ENCODE data around the gene LRFN5. TPM values are rescaled to one million over a fixed set of nuclear protein-coding genes. Genes with fewer than 3 reads are reported as not detected.
"Not testable (repeated sequence)": the region's sequence is repeated elsewhere in the genome, so short reads cannot be mapped to it uniquely, and the experiment has no call there.

Gene LRFN5
- total RNA-seq, 4 donors from 2014 or later, result 0.26 to 45.1 (median 4.6) TPM

GRCh38 chr14:41654196-41654595 lies 47.5 kb downstream of the LRFN5 start:
- no peak overlapping the region for H3K4me3 ChIP-seq
- TF ChIP-seq CTCF (IDR thresholded peaks at IDR 0.05) (no peak), POLR2A (IDR thresholded peaks at IDR 0.05) (no peak)
- intact Hi-C loops (cut with DNase I; ENCODE audit: low total_unique reads), result no loop called here
- no peaks in the 10 kb centered on the region for H3K9me3 ChIP-seq
- no peak overlapping the region for H3K27ac ChIP-seq
- no peaks in the 10 kb centered on the region for H3K27me3 ChIP-seq
- no peaks in the 10 kb centered on the region for H3K4me1 ChIP-seq
- DNase-seq, result no peak
- H3K36me3 ChIP-seq, result no peaks in the 10 kb centered on the region

GRCh38 chr14:41662780-41663472 lies 56.2 kb downstream of the LRFN5 start:
- no peak for DNase-seq
- H3K36me3 ChIP-seq, result no peaks in the 10 kb centered on the region
- no peaks in the 10 kb centered on the region for H3K27me3 ChIP-seq
- TF ChIP-seq POLR2A (IDR thresholded peaks at IDR 0.05) (no peak), CTCF (IDR thresholded peaks at IDR 0.05) (no peak)
- no peaks in the 10 kb centered on the region for H3K4me1 ChIP-seq
- no peak overlapping the region for H3K4me3 ChIP-seq
- no peak overlapping the region for H3K27ac ChIP-seq
- intact Hi-C loops (cut with DNase I; ENCODE audit: low total_unique reads), result no loop called here
- no peaks in the 10 kb centered on the region for H3K9me3 ChIP-seq

- no peak overlapping the region for H3K27ac ChIP-seq
- no peaks in the 10 kb centered on the region for H3K36me3 ChIP-seq
- no peaks in the 10 kb centered on the region for H3K27me3 ChIP-seq
- intact Hi-C loops (cut with DNase I; ENCODE audit: low total_unique reads), result no loop called here
- no peak overlapping the region for H3K4me3 ChIP-seq
- no peaks in the 10 kb centered on the region for H3K4me1 ChIP-seq
- DNase-seq, result no peak
- no peak for TF ChIP-seq CTCF (IDR thresholded peaks at IDR 0.05)
- no peak for TF ChIP-seq POLR2A (IDR thresholded peaks at IDR 0.05)
- H3K9me3 ChIP-seq, result no peaks in the 10 kb centered on the region
These were observed 56.8 kb downstream of the LRFN5 start for GRCh38 chr14:41663473-41663850.

- H3K4me1 ChIP-seq, result no peaks in the 10 kb centered on the region
- H3K27me3 ChIP-seq, result no peaks in the 10 kb centered on the region
- no peak overlapping the region for H3K27ac ChIP-seq
- intact Hi-C loops (cut with DNase I; ENCODE audit: low total_unique reads), result no loop called here
- H3K4me3 ChIP-seq, result no peak overlapping the region
- no peaks in the 10 kb centered on the region for H3K36me3 ChIP-seq
- TF ChIP-seq POLR2A (IDR thresholded peaks at IDR 0.05), result no peak
- no peak for TF ChIP-seq CTCF (IDR thresholded peaks at IDR 0.05)
- H3K9me3 ChIP-seq, result no peaks in the 10 kb centered on the region
- DNase-seq, result no peak
These were observed 59.6 kb downstream of the LRFN5 start for GRCh38 chr14:41666301-41666700.

- no peak for DNase-seq
- no peaks in the 10 kb centered on the region for H3K36me3 ChIP-seq
- H3K9me3 ChIP-seq, result no peaks in the 10 kb centered on the region
- intact Hi-C loops (cut with DNase I; ENCODE audit: low total_unique reads), result no loop called here
- H3K4me3 ChIP-seq, result no peak overlapping the region
- H3K4me1 ChIP-seq, result no peaks in the 10 kb centered on the region
- TF ChIP-seq CTCF (IDR thresholded peaks at IDR 0.05) (no peak), POLR2A (IDR thresholded peaks at IDR 0.05) (no peak)
- no peaks in the 10 kb centered on the region for H3K27me3 ChIP-seq
- no peak overlapping the region for H3K27ac ChIP-seq
These were observed 61.7 kb downstream of the LRFN5 start for GRCh38 chr14:41668356-41668755.

- H3K4me1 ChIP-seq; intact Hi-C loops (cut with DNase I; ENCODE audit: low total_unique reads); H3K4me3 ChIP-seq; H3K36me3 ChIP-seq; H3K9me3 ChIP-seq; H3K27ac ChIP-seq; DNase-seq; H3K27me3 ChIP-seq: not testable (repeated sequence)
These were observed 66.9 kb downstream of the LRFN5 start for GRCh38 chr14:41673601-41674000.

GRCh38 chr14:41674511-41674971 lies 67.9 kb downstream of the LRFN5 start:
- DNase-seq; H3K4me3 ChIP-seq; H3K27me3 ChIP-seq; H3K9me3 ChIP-seq; H3K36me3 ChIP-seq; intact Hi-C loops (cut with DNase I; ENCODE audit: low total_unique reads); H3K27ac ChIP-seq; H3K4me1 ChIP-seq: not testable (repeated sequence)
